Gastrocnemius medialis (tissue), 4 donors: Measurements from ENCODE around the gene WNT3.

ENCODE experiments used
- CTCF ChIP-seq, 5 experiments: fragments of 450-650 bp in 3 of 5; fragments of 200-600 bp in 2 of 5; sonication (generic) in 2 of 5; IDR thresholded peaks in 4 of 5; conservative IDR thresholded peaks in 1 of 5; 1 replicate in 4 of 5; 2 replicates in 1 of 5; pipeline ENCODE4 v1.5.1; 2016 to 2019; ENCODE audit warnings: antibody characterized with exemption in 5 of 5, mild to moderate bottlenecking in 3 of 5, moderate library complexity in 3 of 5
- POLR2A ChIP-seq, 2 donors: fragments of 450-650 bp; IDR thresholded peaks; one replicate each; pipeline ENCODE4 v1.6.1; 2017; ENCODE audit warnings: antibody characterized with exemption in 2 of 2, mild to moderate bottlenecking in 2 of 2, moderate library complexity in 2 of 2

GRCh38 chr17:46817151-46817900 lies 1.2 kb downstream of the WNT3 start:
- TF ChIP-seq CTCF (IDR thresholded peaks at IDR 0.05 in 4 of 5, conservative IDR thresholded peaks at IDR 0.05 in 1 of 5) (no peak), POLR2A (IDR thresholded peaks at IDR 0.05) (no peak)
